GM18907 (cell line): Measurements from ENCODE around the gene BAMBI.
A peak's percentile ranks its signal among the peaks of the same experiment; 100 is the strongest.

Source experiments
- ATAC-seq: cut with Tn5 transposase; IDR thresholded peaks from one replicate; pipeline ENCODE4 v1.9.1; 2021; ENCODE audit warnings: mild to moderate bottlenecking, moderate library complexity; ENCODE audit not compliant: unreplicated experiment

The BAMBI gene

GRCh38 chr10:28674782-28675181 is 2.5 kb upstream of the BAMBI start:
- ATAC-seq, result no peak

GRCh38 chr10:28676326-28676967 is 874 bp upstream of the BAMBI start:
- peak; percentile 15 for ATAC-seq

- peak; percentile 13 for ATAC-seq
Observed at GRCh38 chr10:28677888-28678686, 766 bp downstream of the BAMBI start.

- no peak for ATAC-seq
Observed at GRCh38 chr10:28678687-28679457, 1.6 kb downstream of the BAMBI start.

GRCh38 chr10:28679581-28680357 is 2.4 kb downstream of the BAMBI start:
- ATAC-seq, result no peak

GRCh38 chr10:28680358-28680752 is 3.0 kb downstream of the BAMBI start:
- no peak for ATAC-seq

GRCh38 chr10:28681291-28681763 is 4.0 kb downstream of the BAMBI start:
- ATAC-seq, result no peak

- no peak for ATAC-seq
Observed at GRCh38 chr10:28681928-28682750, 4.8 kb downstream of the BAMBI start.

GRCh38 chr10:28684157-28684985 is 7.0 kb downstream of the BAMBI start:
- no peak for ATAC-seq

GRCh38 chr10:28684986-28685580 is 7.8 kb downstream of the BAMBI start:
- ATAC-seq, result no peak

- ATAC-seq, result no peak
Observed at GRCh38 chr10:28685717-28686116, 8.4 kb downstream of the BAMBI start.

GRCh38 chr10:28686835-28687682 is 9.7 kb downstream of the BAMBI start:
- ATAC-seq, result no peak

GRCh38 chr10:28687683-28688001 is 10.3 kb downstream of the BAMBI start:
- ATAC-seq, result no peak

- ATAC-seq, result no peak
Observed at GRCh38 chr10:28690545-28690944, 13.2 kb downstream of the BAMBI start.

GRCh38 chr10:28691187-28691694 is 13.9 kb downstream of the BAMBI start:
- no peak for ATAC-seq

GRCh38 chr10:28692050-28692449 is 14.7 kb downstream of the BAMBI start:
- ATAC-seq, result no peak

GRCh38 chr10:28694530-28694929 is 17.2 kb downstream of the BAMBI start:
- ATAC-seq, result no peak

GRCh38 chr10:28698075-28698474 is 20.8 kb downstream of the BAMBI start:
- ATAC-seq, result no peak
